Activated CD4-positive, alpha-beta T cell treated with anti-CD3 and anti-CD28 coated beads for 4 hours (primary cell): ENCODE measurements around the gene PAM16.
A peak's percentile ranks its signal among the peaks of the same experiment; 100 is the strongest.
"Not testable (repeated sequence)": the region's sequence is repeated elsewhere in the genome, so short reads cannot be mapped to it uniquely, and the experiment has no call there.

Experiments
- DNase-seq, 2 donors: peaks; one replicate each; pipeline ENCODE4 v3.0.0-alpha.2; 2020

PAM16 gene

DNA sequence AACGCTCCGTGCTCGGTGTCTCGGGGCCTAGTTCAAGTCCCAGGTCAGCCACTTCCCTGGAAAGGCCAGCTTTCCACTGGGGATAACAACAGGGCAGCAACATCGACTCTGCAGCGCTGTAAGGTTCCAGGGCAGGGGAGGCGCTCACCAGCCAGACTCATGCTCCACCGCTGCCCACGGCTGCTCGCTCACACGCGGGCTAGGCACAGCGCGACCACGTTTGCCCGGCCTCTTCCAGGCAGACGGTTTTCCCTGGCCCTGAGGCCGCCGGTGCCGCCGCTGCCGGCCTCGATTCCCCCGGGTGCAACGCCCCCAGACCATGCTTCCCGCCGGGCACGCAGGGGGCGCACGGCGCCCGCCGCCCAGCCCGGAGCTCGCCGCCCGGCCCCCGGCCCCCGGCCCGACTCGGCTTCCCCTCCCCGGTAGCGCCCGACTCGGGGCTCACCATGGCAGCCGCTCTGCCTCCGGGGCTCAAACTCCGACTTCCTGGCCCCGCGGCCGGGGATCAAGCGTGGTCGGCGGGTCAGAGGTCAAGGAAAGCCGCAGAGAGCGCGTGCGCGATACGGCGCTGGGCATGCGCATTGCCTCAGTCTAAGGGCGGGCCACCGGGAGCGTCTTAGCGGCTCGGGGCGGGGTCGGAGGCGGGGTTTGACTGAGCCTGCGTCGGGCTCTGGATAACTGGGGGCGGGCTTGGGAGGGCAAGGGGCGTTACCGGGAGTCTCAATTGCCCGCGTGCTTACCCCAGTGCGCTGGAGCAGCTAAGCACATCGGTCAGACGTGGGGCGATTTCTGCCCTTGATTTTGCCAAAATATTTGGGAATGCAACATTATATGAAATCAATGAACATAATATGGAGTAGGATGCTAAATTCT is at the start of gene PAM16:
TSS of gene PAM16 (minus strand) at position 535 of the 873 bp plus-strand sequence. CDS start at position 448, 87 bp downstream.
- DNase-seq, result peak; percentile 97 to 99

DNA sequence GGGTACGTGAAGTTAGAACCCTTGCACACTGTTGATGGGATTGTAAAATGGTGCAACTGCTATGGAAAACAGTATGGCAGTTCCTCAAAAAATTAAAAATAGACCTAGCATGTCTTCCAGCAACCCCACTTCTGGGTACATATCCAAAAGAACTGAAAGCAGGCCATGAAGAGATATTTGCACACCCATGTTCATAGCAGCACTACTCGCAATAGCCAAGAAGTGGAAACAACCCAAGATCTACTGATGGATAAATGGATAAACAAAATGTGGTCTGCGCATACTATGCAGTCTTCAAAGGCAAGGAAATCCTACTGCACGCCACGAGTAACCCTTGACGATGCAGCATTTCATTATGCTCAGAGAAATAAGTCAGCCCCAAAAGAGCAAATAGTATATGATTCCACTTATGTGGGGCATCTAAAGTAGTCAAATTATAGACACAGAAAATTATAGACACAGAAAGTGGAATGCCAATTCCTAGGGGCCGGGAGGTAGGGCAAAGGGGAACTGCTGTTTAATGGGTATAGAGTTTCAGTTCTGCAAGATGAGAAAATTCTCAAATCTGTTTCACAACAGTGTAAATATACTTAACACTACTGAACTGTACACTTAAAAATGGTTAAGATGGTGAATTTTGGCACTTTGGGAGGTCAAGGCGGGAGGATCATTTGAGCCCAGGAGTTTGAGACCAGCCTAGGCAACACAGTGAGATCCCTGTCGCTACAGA is 48.0 kb upstream of the PAM16 start:
- DNase-seq, result no peak

DNA sequence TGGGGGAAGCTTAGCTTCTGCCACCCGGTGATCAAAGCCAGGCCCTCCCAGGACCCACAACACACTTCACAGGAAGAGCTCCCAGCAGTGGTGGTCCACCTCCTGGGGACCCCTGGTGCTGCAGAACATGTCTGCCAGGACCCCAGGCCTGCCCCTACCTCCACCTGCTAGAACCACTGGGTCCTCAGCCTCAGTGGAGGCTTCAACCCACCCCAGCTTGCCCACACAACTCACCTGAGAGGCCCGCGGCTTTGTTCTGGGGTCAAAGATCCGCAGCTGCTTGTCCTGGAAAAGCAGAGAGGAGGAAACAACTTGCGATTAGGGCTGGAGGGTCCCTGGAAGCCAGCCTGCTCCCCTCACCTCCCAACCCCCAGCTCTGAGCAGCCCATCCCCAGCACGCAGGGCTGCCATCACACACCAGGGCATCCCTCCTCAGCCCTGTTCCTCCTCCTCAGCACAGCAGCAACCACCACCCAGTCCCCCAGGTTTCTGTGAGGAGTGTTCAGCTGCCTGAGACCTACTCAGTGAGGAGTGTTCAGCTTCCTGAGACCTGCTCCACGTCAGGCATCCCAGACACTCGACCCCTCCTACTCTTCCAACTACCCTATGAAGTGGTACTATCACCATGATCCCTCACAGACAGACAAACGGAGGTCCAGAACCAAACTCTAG is 44.1 kb upstream of the PAM16 start:
- DNase-seq, result no peak

DNA sequence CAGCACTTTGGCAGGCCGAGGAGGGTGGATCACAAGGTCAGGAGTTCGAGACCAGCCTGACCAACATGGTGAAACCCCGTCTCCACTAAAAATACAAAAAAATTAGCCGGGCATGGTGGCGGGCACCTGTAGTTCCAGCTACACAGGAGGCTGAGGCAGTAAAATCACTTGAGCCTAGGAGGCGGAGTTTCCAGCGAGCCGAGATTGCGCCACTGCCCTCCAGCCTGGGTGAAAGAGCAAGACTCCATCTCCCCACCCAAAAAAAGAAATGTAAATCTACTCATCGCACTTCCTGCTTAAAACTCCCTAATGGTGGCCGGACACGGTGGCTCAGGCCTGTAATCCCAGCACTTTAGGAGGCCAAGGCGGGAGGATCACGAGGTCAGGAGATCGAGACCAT is 42.7 kb upstream of the PAM16 start:
- not testable (repeated sequence) for DNase-seq

DNA sequence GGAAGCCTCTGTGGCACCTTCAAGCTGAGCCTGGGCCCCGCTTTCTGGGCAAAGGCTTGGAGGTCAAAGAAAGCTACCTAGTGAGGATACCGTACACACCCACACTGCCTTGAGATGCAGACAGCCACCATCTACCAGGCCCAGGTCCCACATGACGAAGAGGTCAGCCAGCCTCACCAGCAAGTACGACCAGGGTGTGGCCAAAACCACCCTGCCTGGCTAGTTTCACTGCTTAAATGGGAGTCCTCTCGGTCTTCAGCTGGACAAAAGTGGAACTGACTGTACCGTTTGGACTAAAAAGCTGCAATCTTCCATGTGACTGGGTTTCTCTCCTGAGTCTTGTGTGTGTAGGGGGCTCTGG is 42.1 kb upstream of the PAM16 start:
- DNase-seq, result no peak

DNA sequence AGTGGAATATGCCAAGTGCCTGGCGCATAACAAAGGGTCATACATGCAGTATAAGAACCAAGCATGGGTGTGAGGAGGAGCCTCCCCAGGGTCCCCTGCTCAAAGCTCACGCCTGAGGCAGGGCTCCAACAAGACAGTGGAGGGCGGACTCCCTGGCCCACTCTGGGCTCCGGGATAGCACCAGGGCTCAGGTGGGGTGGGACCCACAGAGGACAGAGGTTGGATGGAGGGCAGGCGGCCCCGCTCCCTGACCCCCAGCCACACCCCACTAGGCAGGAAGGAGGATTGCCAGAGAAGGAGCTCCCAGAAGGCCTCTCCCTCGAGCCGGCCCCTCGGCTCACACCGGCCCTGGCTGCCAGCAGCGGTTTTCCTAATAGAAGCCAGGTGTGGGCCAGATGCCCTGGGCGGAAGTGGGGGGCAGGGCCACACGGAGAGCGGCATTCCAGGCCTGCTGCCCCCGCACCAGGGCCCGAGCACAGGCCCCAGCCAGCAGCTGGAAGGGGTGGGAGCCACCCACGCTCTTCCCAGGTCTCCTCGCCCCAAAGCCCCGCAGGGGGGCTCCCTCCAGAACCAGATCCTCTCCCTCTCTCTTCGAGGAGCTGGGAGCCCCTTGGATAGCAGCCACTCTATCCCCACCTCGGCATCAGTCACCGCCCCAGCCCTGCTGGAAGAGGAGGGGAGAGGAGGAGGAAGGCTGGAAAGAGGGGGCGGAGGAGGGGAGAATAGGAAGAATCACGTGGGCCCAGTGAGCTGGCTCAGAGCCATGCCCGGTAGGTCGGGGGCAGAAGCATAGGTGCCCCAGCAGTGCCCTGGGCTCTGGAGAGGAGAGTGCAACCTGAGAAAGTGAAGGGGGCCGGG is 41.5 kb upstream of the PAM16 start:
- no peak for DNase-seq

DNA sequence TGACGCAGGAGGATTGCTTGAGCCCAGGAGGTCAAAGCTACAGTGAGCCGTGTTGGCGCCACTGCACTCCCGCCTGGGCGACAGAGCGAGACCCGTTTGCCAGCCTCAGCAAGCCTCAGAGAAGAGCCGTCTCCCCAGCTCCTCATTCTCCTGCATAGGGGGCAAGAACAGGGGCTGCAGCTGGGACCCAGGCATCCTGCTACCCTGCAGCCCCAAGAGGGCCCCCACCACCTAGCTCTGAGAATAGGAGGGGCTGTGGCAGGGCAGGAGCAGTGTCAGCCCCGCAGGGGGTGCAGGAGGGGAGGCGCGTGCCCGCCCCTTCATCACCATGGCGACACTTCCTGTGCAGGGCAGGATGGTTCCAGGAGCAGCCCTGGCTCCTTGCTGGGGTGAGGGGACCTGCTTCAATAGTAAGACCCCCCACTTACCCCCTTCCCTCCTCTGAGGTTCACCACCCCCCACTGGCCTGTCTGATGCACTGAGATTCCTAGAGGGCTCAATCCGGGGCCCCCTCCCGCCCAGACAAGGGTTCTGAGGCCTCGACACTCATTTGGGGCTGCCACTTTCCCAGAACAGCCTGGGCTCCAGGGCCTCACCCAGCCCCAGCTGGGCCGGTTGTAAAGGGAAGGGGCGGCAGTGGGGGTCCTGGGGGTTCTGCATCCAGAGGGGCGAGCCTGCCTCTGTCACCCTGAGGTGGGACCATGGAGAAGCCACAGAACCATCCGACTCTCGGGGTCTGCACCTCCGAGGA is 40.7 kb upstream of the PAM16 start:
- no peak for DNase-seq

DNA sequence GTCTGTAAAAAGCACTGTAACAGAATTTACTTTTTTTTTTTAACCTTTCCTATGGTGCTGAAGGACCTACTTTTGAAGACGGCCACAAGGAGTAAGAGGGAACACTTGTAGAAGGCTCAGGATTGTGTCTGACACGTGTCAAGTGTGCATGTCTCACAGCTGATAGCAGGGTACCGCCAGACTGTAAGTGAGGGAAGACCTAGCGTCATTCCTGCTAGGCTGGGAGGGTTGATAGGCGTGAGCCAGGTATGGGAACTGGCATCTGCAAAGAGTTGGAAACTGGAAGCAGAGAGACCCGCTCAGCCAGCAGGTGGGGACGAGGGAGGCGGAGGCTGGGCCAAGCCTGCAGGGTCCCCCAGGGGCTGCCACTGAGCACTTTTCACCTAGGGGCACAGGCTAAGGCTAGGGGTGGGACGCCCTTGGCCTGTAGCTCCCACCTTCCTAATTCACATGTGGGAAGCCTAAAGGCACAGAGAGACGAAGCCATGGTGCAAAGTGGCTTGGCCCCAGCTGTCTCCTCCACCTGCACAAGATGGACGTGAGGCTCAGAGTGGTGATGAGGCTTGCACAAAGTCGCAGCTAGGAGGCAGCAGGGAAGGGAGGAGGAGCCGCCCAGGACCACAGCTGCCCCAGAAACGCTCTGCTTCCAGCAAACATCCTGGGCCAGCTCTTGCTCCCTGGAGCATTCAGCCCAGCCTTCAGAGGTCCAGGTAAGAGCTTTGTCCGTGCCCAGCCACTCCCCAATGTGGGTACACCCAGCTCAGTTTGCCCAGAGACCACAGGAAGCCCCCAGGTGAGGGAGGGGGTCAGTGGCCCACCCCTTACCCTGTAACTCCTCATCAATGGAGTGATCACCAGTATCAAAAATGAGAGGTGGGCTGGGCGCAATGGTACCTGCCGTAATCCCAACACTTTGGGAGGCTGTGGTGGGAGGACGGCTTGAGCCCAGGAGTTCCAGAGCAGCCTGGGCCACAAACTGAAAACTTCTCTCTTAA is 39.4 kb upstream of the PAM16 start:
- no peak for DNase-seq

DNA sequence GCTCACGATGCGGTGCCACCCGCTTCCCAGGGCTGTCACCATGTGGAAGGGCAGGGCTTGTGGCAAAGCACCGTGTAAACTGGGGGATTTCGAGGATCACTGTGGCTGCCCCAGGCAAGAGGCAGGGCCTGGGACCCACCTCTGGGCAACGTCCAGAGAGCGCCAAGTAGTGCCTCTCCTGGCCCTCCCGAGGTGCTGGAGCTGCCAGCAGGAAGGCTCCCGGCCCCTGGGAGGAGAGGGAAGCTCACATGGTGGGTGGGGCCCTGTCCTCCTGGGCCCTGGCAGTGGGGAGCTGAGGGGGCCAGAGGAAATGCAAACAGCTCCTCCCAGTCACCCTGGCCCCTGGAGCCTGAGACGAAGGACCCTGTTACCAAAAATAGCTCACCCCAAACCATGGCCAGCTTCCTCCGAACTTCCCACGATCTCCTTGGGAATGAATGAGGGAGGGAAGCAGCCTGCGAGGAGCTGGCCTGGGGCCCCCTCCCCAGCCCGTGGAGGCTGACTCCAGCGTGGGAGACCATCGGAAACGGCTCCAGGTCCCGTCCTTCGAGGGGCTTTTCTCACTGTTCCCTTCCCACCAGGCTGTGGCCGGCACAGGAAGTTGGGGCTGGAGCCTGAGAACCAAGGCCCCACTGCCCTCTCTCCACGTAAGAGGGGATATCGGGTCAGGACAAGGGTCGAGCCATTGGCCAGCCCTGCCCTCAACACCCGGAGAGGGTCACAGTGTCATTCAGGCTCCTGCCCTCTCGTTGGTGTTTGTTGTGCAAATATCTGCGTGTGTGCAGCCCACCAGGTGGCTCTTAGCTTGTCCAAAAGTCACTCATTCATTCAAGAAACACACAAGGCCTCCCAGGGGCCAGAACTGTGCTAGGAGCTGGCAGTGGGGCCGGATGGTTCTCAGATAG is 38.2 kb upstream of the PAM16 start:
- DNase-seq, result no peak

DNA sequence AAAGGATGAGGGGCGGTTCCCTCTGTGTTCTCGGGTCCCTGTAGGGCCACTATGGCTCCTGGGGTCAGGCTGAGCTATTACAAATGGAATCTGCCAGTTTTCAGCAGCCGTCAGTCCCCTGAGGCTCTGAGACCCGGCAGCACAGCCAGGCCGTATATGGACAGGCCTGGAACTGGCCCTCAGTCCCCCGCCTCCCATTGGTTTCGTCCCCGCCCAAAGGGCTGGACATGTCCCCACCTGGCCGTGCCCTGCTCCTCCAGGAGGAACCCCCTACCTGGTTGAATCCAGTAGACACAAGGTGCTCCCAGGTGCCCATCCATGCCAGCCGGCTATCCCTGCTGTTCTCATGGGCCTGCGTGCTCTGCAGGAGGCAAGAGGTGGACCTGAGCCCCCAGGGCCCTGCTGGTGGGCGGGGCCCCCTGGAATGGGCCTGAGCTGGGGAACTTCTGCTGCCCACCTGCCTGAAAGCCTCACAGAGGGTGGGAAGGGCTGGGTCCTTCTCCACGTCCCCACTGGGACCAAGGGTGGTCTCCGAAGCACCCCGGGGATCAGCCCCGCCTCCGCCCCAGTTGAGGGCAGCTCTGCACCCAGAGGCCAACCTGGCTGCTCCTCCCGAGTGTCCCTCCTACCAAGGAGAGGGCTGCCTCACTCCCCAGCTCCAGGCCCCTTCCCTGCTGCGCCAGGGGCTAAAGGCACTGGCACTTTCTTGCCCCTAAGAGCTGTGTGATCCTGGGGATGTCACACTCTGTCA is 37.3 kb upstream of the PAM16 start:
- DNase-seq, result no peak

DNA sequence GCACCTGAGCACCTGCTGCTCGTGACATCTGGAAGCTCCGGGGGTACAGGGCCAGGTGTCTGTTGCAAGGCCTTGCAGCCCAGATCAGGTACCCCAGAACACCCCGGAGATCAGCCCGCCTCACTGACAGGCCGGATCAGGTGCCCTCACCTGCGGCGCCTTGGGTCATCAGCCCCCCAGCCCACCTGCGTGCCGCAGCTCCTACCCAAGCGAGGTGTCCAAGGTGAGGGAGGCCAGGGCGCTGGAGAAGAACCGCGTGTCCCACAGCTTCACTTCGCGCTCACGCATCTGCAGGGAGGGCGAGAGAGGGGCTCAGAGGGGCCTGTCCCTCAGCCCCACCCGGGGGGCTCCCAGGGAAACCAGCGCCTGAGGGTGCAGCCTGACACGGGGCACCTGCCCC is 36.7 kb upstream of the PAM16 start:
- no peak for DNase-seq

DNA sequence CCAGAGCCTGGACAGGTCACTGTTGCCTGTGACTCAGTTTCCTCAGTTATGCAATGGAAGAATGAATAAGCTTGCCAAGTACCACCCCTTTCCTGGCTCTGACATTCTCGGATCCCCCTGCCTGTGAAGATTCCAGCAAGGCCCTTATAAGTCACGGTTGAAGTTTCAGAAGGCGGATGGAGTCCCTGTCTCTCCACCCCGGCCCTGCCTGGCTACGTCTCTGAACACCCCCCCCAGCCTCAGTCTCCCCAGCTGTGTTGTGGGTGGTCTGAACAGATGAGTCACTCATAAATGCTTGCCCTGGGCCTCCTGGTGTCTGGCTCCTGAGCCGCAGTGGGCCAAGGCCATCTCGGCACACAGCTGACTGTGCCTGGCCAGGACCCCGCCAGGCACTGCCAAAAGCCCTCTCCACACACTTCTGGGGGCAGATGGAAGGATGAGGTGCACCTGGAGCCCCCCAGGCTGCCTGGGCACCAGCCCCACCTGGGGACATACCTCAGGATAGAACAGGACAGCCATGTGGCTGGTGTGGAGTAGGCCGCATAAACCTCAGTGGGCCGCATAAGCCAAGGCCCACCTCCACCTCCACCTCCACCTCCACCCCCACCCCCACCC is 35.9 kb upstream of the PAM16 start:
- DNase-seq, result no peak

DNA sequence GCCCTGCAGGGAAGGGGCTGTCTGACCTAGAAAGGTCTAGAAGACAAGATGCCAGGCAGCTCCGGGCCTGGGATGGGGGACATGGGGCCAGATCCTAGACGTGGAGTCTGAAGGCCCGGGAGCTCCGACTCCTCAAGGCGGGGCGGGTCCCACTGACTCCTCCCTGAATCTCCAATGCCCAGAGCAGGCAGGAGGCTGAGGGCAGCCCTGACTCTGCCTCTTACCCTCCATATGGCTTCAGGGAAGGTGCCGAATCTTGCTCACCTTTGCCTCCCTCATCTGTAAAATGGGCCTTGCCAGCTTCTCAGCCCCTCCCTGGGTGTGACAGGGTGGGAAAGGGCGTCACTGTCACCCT is 35.3 kb upstream of the PAM16 start:
- DNase-seq, result no peak

DNA sequence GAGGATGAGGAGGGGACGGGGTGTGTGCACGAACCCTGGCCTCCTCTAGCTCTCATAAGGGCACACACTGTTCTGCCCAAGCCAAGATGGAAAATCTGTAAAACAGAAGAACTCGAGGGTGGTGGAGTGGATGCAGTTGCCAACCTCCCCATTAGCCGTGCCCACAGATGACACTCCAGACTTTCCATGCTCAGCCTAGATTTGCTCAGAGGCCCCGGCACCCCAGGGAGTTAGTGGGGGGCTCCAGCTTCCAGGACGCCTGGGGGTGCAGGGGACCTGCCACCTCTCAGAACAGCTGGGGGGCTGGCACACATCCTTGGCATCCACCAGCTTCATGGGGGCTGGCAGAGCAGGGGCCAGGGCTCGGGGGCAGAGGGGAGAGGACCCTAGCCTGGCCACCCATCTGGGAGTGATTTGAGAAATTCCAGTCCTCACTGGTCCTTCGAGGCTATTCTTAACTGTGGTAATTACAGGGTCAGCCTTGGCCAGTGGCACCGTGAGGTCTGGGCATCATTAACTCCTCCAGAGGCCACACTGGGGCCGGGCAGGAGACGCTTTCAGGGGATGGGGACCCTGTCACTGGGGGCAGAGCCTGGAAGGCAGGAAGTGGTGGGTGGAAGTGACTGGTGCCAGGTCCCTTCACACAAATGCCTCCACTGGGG is 34.8 kb upstream of the PAM16 start:
- DNase-seq, result no peak

DNA sequence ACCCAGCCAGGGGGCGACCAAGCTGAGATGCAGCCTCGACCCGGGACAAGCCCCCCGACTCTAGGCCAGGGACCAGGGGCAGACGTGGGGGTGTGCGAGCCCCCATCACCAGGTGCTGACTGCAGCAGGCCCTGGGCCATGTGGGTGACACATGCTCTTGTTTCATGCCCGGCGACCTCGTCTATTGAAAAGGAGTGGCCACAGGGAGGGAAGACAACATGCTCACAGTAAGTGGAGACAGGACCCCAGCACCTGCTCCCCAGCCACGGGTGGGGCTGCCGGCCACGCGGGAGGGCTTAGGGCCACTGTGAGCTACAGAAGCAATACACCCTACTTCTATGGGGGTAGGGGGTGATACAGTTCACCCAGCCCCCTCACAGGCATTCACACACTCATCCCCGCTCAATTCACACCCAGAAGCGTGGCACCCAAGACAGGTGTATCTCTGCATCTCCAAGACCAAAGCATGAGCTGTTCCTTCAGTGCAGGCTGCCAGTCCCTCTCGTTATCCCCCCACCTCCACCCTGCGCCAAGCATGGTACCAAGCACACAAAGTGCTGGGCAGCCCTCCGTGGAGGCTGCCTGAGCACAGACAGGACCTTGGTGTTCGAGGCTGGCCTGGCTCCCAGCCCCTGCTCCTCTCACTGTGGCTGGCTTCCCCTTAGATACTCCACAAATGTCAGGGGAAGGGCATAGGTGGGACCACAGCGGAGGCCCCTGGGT is 34.1 kb upstream of the PAM16 start:
- no peak for DNase-seq

DNA sequence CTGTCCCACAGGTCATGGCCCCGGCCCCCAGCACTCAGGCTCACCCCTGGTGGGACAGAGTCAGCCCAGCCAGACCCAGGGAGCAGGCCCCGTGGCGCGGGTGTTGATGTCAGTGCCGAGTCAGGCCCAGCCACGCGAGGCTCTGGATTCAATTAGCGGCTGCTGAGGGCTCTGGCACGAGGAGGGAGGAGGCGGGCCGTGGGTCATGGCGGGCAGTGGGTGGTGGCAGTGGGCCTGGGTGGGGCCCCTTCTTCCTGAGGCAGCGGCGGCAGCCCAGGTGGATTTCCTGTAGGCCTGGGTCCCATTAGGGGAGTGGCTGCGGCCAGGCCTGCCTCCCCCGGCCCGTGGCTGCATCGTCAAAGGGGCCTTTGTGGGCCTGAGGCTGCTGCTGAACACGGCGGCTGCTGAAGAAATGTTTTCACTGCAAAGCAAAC is 33.4 kb upstream of the PAM16 start:
- DNase-seq, result no peak
